Measurements from ENCODE around the gene MDK.
"Not testable (repeated sequence)": the region's sequence is repeated elsewhere in the genome, so short reads cannot be mapped to it uniquely, and the experiment has no call there.

MDK gene

DNA sequence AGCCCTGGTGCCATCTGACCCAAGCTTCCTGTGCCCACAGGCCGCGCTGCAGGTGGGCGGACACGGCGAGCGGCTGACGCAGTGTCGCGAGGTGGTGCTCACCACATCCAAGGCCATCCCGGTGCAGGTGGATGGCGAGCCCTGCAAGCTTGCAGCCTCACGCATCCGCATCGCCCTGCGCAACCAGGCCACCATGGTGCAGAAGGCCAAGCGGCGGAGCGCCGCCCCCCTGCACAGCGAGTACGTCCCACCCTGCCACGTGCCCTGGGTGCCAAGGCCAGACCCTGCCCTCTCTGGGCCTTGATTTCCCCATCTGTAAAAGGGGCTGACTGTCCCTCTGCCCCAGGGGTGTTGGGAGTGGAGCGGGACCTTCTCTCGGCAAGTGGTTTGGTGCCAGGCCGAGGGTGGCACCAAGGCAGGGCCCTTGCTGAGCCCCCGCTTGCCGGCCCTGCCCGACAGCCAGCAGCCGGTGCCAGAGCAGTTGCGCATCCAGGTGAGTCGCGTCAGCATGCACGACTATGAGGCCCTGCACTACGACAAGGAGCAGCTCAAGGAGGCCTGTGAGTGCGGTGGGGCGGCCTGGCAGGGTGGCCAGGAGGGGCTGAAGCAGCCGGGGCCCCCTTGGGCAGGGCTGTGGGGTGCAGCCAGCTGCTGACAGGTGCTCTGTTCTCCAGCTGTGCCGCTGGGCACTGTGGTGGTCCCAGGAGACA, 5.9 kb upstream of the MDK start:
- no peak overlapping the region for H3K4me3 ChIP-seq
- H3K27ac ChIP-seq: no peak overlapping the region
- H3K9me3 ChIP-seq (ENCODE audit: low read depth, low read length): no peaks in the 10 kb centered on the region
- no peaks in the 10 kb centered on the region; the same call in 1 of the 2 replicates for H3K36me3 ChIP-seq (ENCODE audit: insufficient read depth, low read length)
- no peak overlapping the region for H3K9ac ChIP-seq (ENCODE audit: insufficient read length)
- DNase-seq (ENCODE audit: low read depth, low spot score): no peak
- no peak for TF ChIP-seq FOXP2 (optimal IDR thresholded peaks at IDR 0.05; ENCODE audit: control extremely low read depth, extremely low read length, insufficient read depth)
- no peak for TF ChIP-seq POLR2AphosphoS5 (IDR thresholded peaks at IDR 0.05; ENCODE audit: borderline replicate concordance, low read depth, low read length)
- TF ChIP-seq EZH2 (IDR thresholded peaks at IDR 0.05): no peak

DNA sequence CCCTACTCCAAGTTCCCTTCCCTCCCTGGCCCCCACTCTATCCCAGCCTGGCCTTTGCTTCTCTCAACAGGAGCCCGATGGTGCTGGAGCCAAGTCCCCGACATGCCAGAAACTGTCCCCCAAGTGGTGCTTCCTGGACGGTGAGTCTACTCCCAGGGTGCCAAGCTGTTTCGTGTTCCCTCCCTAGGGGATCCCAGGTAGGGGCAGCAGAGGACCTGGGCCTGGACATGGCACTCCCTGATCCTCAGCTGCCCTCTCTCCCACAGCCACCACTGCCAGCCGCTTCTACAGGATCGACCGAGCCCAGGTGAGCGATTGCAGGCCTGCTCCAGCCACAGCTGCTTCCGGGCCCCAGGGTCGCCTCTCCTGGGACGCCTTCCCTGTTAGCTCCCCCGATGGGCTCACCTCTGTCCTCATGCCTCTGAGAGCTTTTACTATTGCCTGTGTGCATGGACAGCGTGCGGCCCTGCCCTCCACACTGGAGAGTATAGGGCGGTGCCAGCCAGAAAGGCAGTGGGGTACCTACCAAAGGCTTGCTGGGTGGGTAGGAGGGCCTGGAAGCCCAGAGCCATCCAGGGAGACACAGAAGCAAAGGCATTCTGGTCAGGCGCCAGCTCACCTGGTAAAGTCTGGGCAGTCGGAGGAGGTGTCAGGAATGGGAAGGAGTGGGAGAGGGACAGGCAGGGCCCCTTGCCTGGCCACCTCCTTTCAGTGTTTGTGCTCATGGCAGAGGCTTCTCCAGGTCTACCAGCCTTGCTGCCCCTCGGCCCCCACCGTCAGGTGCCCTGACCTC, 5.0 kb upstream of the MDK start:
- Histone ChIP-seq H3K9me3 (ENCODE audit: low read depth, low read length) (no peaks in the 10 kb centered on the region), H3K36me3 (ENCODE audit: insufficient read depth, low read length) (no peaks in the 10 kb centered on the region; the same call in 1 of the 2 replicates), H3K9ac (ENCODE audit: insufficient read length) (no peak overlapping the region), H3K4me3 (no peak overlapping the region), H3K27ac (no peak overlapping the region)
- TF ChIP-seq EZH2 (IDR thresholded peaks at IDR 0.05) (no peak), POLR2AphosphoS5 (IDR thresholded peaks at IDR 0.05; ENCODE audit: borderline replicate concordance, low read depth, low read length) (no peak), FOXP2 (optimal IDR thresholded peaks at IDR 0.05; ENCODE audit: control extremely low read depth, extremely low read length, insufficient read depth) (no peak)
- DNase-seq (ENCODE audit: low read depth, low spot score): no peak

DNA sequence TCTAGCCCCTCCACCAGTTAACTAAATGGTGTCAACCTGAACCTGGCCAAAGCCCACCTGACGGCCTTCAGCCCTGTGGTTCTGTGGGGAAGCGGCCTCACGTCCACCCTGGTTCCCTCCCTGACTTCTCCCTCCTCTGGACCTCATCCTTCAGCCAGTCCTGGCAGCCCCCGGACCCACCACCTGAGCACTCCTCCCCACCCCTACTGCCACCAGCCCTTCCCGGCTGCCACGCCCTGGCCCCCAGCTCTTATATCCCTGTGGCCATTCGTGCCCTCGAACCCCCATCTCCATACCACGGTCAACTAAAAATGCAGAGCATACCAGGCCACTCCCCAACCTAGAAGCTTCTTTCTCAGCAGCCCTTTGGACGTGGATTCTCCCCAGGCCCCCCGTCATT, 4.2 kb upstream of the MDK start:
- H3K4me3 ChIP-seq: no peak overlapping the region
- TF ChIP-seq POLR2AphosphoS5 (IDR thresholded peaks at IDR 0.05; ENCODE audit: borderline replicate concordance, low read depth, low read length) (no peak), EZH2 (IDR thresholded peaks at IDR 0.05) (no peak), FOXP2 (optimal IDR thresholded peaks at IDR 0.05; ENCODE audit: control extremely low read depth, extremely low read length, insufficient read depth) (no peak)
- no peak overlapping the region for H3K27ac ChIP-seq
- no peaks in the 10 kb centered on the region; the same call in 1 of the 2 replicates for H3K36me3 ChIP-seq (ENCODE audit: insufficient read depth, low read length)
- no peak for DNase-seq (ENCODE audit: low read depth, low spot score)
- H3K9me3 ChIP-seq (ENCODE audit: low read depth, low read length): no peaks in the 10 kb centered on the region
- H3K9ac ChIP-seq (ENCODE audit: insufficient read length): no peak overlapping the region

DNA sequence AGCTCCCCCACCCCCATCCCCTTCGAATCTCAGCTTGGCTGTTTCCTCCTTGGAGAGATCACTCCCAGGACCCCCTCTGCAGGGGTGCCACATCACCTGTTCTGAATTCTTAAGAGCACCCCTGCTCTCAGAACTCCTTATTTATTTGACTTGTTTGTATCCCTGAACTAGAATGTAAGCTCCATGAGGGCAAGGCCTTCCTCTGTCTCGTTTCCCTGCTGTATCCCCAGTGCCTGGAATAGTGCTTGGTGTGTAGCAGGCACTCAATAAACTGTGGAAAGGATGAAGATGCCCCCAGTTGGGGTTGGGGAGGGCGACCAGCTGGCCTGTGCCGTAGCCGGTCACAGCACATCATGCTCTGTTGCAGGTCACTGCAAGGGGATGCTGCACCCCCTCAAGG, 3.6 kb upstream of the MDK start:
- H3K9ac ChIP-seq (ENCODE audit: insufficient read length): no peak overlapping the region
- H3K4me3 ChIP-seq: no peak overlapping the region
- no peak for DNase-seq (ENCODE audit: low read depth, low spot score)
- H3K9me3 ChIP-seq (ENCODE audit: low read depth, low read length): no peaks in the 10 kb centered on the region
- no peak overlapping the region for H3K27ac ChIP-seq
- H3K36me3 ChIP-seq (ENCODE audit: insufficient read depth, low read length): no peaks in the 10 kb centered on the region; the same call in 1 of the 2 replicates
- TF ChIP-seq FOXP2 (optimal IDR thresholded peaks at IDR 0.05; ENCODE audit: control extremely low read depth, extremely low read length, insufficient read depth) (no peak), EZH2 (IDR thresholded peaks at IDR 0.05) (no peak), POLR2AphosphoS5 (IDR thresholded peaks at IDR 0.05; ENCODE audit: borderline replicate concordance, low read depth, low read length) (no peak)

DNA sequence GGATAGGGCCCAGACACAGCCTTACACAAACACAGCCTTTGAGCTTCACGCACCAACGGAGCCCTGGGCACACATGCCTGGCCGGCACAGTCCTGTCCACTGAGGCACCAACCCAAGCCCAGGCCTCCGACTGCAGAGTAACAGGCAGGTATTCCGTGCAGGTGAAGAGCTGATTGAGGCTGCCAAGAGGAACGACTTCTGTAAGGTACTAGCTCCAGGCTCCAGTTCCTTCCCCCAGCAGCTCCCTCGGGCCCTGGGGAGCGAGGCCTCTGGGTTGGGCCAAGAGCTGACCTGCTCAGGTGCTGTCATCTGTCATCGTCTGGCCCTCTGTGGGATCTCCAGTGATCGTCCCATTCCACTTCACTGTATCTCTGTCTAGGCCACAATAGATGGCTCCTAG, 3.2 kb upstream of the MDK start:
- no peak overlapping the region for H3K4me3 ChIP-seq
- no peak for DNase-seq (ENCODE audit: low read depth, low spot score)
- H3K9me3 ChIP-seq (ENCODE audit: low read depth, low read length): no peaks in the 10 kb centered on the region
- TF ChIP-seq POLR2AphosphoS5 (IDR thresholded peaks at IDR 0.05; ENCODE audit: borderline replicate concordance, low read depth, low read length) (no peak), EZH2 (IDR thresholded peaks at IDR 0.05) (no peak)
- no peak overlapping the region for H3K9ac ChIP-seq (ENCODE audit: insufficient read length)
- no peaks in the 10 kb centered on the region; the same call in 1 of the 2 replicates for H3K36me3 ChIP-seq (ENCODE audit: insufficient read depth, low read length)
- no peak overlapping the region for H3K27ac ChIP-seq

DNA sequence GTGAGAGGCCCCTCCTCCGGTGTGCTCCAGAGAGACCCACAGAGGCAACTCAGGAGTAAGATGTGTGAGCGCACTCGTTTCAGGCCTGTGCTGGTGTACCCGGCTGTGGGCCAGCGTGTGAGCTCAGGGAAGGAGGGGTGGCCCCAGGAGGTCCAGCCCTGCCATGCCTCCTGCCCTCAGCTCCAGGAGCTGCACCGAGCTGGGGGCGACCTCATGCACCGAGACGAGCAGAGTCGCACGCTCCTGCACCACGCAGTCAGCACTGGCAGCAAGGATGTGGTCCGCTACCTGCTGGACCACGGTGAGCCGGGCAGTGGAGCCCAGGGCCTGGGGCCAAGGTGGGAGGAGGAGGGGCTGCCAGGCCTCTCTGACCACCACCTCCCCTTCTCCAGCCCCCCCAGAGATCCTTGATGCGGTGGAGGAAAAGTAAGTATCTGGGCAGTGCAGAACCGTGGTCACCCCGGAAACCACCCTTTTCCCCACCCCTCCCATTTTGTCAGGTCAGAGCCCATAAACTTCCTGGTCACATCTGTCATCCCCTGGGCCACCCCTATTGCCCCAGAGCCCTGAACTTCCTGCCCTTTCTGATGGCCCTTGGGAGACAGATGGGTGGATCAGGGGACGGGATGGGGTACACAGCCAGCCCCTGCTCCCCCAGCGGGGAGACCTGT, 2.5 kb upstream of the MDK start:
- no peak overlapping the region for H3K27ac ChIP-seq
- DNase-seq (ENCODE audit: low read depth, low spot score): no peak

DNA sequence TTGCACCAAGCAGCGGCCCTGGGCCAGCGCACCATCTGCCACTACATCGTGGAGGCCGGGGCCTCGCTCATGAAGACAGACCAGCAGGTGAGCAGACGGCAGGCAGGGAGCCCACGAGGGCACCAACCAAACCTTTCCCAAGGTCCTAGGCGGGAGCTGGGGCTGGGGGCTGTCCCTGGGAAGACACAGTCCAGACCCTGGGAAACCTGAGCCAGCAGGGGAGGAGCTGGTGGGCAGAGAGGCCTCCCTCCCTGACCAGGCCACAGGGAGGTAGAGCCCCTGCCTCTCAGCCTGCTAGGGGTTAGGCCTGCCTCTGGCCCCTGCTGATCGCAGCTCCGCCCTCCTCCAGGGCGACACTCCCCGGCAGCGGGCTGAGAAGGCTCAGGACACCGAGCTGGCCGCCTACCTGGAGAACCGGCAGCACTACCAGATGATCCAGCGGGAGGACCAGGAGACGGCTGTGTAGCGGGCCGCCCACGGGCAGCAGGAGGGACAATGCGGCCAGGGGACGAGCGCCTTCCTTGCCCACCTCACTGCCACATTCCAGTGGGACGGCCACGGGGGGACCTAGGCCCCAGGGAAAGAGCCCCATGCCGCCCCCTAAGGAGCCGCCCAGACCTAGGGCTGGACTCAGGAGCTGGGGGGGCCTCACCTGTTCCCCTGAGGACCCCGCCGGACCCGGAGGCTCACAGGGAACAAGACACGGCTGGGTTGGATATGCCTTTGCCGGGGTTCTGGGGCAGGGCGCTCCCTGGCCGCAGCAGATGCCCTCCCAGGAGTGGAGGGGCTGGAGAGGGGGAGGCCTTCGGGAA, 1.8 kb upstream of the MDK start:
- not testable (repeated sequence) for H3K36me3 ChIP-seq (ENCODE audit: insufficient read depth, low read length); H3K9ac ChIP-seq (ENCODE audit: insufficient read length); H3K4me3 ChIP-seq; H3K9me3 ChIP-seq (ENCODE audit: low read depth, low read length); DNase-seq (ENCODE audit: low read depth, low spot score); H3K27ac ChIP-seq

More for the DNA sequence above, 2.5 kb upstream of the MDK start:
- no peak overlapping the region for H3K4me3 ChIP-seq
- H3K9me3 ChIP-seq (ENCODE audit: low read depth, low read length): no peaks in the 10 kb centered on the region
- H3K9ac ChIP-seq (ENCODE audit: insufficient read length): no peak overlapping the region
- H3K36me3 ChIP-seq (ENCODE audit: insufficient read depth, low read length): no peaks in the 10 kb centered on the region; the same call in 1 of the 2 replicates
- TF ChIP-seq FOXP2 (optimal IDR thresholded peaks at IDR 0.05; ENCODE audit: control extremely low read depth, extremely low read length, insufficient read depth): no peak
